ENCODE results near the gene GRM2.

- TF ChIP-seq CTCF (conservative IDR thresholded peaks at IDR 0.05; ENCODE audit: low read depth, low read length) (no peak), EZH2 (IDR thresholded peaks at IDR 0.05; ENCODE audit: low read length, unreplicated experiment) (no peak)
Observed at GRCh38 chr3:51681453-51681852, 25.4 kb upstream of the GRM2 start.

All from PC-3 (cell line).